Fibroblast of lung (primary cell): ENCODE data around the gene C1orf167.

Experiments used
- CTCF ChIP-seq, 2 donors: IDR thresholded peaks in 1 of 2; conservative IDR thresholded peaks in 1 of 2; 1 replicate in 1 of 2; 2 replicates in 1 of 2; pipeline ENCODE4 v1.5.1; 2011 to 2012; ENCODE audit warnings: low read length in 2 of 2, control low read depth in 1 of 2, inconsistent platforms in 1 of 2, low read depth in 1 of 2, mild to moderate bottlenecking in 1 of 2
- EZH2 ChIP-seq: IDR thresholded peaks from 2 replicates; pipeline ENCODE4 v1.5.1; 2012; ENCODE audit warnings: low read length, control low read depth, mild to moderate bottlenecking; ENCODE audit errors: missing control alignments

GRCh38 chr1:11782127-11782708, 20.2 kb downstream of the C1orf167 start:
- TF ChIP-seq CTCF (conservative IDR thresholded peaks at IDR 0.05 in 1 of 2, IDR thresholded peaks at IDR 0.05 in 1 of 2; ENCODE audit: low read depth in 1 of 2, low read length in 2 of 2) (no peak), EZH2 (no peak)
